Head of caudate nucleus (tissue), 42 donors: ENCODE results near the gene MICAL1.

Experiments
- DNase-seq, 42 donors: peaks; one replicate each; pipeline versions ENCODE4 v3.0.0 to v3.0.0-alpha.2; 2020 to 2021; ENCODE audit warnings: mixed read lengths in 7 of 42
- intact Hi-C: fragments of 100-400 bp; cut with DNase I; formaldehyde crosslinking; loops from one replicate; pipeline ENCODE4 v1.15.0; 2022

MICAL1 gene

GRCh38 chr6:109443425-109443950 is 12.1 kb downstream of the MICAL1 start:
- intact Hi-C loops = loop anchor here (5.0 kb wide), 1 partner anchor 56 kb away; no protein-coding TSS in a partner anchor
- no peak for DNase-seq

GRCh38 chr6:109442393-109442924 is 13.1 kb downstream of the MICAL1 start:
- intact Hi-C loops = loop anchor here (5.0 kb wide), 1 partner anchor 55 kb away; no protein-coding TSS in a partner anchor
- DNase-seq = no peak

- DNase-seq = peak in 30 of 42 donors; percentile 30 to 74 (median 54)
- intact Hi-C loops = loop anchor here (1.0 to 5.0 kb wide), 2 partner anchors 41 to 54 kb away; no protein-coding TSS in a partner anchor
These were observed 14.3 kb downstream of the MICAL1 start for GRCh38 chr6:109441069-109441816.

DNA sequence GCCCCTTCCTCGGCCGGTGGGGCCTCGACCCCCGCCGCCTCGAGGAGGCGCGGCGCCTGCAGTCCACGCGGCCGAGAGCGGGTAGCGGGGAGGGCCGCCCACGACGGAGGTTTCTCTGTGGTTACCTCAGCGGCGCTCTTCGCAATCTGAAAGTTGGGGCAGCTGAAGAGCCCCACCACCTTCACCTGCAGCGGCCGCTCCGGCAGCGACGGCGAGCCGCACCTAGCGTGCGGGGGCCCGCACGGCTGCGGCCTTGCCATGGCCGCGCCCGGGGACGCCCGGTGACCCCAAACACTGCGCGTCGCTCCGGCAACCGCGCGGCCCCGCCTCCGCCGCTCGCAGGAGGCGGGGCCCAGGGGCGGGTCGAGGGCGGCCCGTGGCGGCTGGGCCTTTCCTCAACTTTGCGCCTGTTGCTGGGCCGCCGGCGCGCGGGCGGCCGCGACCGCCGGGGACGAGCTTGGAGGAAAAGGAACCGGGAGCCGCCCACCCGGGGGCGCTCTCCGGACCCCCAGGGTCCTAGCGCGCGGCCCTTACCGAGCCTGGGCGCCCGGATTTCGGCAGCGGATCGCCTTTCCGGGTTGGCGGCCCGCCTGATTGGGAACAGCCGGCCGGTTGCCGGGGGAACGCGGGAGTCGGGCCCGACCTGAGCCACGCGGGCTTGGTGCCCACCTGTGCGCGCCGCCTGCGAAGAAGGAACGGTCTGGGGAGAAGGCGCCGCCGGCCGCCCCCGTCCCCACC is 15.1 kb downstream of the MICAL1 start, which contains the start of the genes PPIL6 and SMPD2:
TSS of gene PPIL6 (minus strand) at position 298 of the 738 bp plus-strand sequence. CDS start at position 260, 38 bp downstream.
TSS of gene SMPD2 (plus strand) at position 394 of the 738 bp plus-strand sequence. CDS start 398 bp downstream, outside the sequence.
- intact Hi-C loops = loop anchor here (1.0 to 5.0 kb wide), 2 partner anchors 42 to 53 kb away; no protein-coding TSS in a partner anchor
- peak; percentile 48 to 94 (median 86) for DNase-seq

DNA sequence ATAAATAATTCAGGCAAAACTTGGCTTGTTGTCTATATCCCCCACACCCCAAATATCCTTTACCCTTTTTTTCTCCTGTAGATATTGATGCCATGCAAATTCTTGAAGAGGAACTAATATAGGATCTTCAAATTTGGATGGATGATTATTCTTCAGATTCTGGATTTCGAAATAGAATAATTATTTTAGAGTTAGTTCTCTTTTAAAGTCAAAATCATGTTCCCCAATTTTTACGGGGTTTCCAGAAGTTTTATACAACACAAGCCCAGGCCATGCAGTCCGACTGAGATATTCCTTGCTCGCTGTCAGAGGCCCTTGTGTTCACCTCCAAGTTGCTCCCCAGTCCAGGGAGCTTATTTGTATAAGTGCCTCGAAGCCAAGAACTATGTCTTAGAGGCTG is 19.5 kb downstream of the MICAL1 start:
- no peak for DNase-seq
- intact Hi-C loops = no loop called here

- no peak for DNase-seq
- intact Hi-C loops = no loop called here
These were observed 21.1 kb downstream of the MICAL1 start for GRCh38 chr6:109434456-109434855.

DNA sequence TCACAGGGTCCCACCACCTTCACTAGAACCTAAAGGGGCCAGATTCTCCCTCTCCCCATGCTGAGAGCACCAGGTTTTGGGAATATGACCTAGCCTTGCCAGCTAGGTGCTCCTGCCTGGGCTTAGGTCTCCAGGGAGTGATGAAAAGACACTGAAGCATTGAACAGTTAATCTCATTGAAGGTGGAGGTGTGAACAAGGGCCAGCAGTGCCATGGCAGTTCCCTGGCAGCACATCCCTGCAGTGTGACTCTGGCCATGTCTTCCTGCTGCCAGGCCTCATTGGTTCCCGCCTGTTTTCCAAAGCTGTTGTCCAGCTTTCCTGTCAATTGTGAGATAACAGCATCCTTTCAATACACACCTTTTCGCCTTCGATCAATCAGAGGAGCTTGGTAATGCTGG is 26.1 kb downstream of the MICAL1 start:
- intact Hi-C loops = no loop called here
- DNase-seq = no peak

- intact Hi-C loops = no loop called here
- DNase-seq = no peak
These were observed 26.6 kb downstream of the MICAL1 start for GRCh38 chr6:109428889-109429477.

- no peak for DNase-seq
- intact Hi-C loops = no loop called here
These were observed 30.6 kb downstream of the MICAL1 start for GRCh38 chr6:109424946-109425345.

DNA sequence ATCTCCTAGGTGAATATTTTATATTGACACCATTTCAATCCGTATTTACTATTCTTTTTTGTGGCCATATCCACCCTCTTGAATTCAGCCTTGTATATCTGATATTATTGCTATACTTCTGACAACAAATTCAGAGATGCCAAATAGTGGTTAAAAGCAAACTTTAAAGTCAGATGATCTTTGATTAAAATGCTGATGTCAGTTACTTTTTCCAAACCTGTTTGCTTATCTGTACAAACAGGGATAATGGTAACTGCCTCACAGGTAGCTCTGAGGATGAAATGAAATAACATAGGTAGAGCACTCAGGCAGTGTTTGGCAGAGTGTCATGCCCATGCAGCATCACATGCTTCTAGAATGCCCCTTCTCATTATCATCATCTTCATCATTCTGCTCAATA is 34.4 kb downstream of the MICAL1 start:
- DNase-seq = no peak
- intact Hi-C loops = no loop called here

- intact Hi-C loops = no loop called here
- no peak for DNase-seq
These were observed 34.8 kb downstream of the MICAL1 start for GRCh38 chr6:109420751-109421150.

DNA sequence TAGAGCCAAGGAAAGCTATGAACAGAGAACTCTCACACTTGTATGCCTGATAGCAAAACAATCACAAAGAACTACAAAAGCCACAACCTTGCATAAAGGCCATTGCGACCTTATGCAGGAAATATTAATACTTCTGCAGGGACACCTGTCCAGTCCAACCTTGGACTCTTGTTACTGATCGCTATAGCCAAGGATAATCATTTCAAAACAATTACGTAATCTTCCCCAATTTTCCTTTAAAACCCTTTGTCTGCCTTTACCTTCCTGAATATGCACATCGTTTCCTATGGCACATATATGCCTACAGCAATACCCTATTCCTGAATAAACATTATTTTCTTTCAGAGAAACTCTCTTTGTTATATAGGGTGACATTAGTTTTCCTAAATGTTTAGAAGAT is 37.9 kb downstream of the MICAL1 start:
- intact Hi-C loops = no loop called here
- no peak for DNase-seq

DNA sequence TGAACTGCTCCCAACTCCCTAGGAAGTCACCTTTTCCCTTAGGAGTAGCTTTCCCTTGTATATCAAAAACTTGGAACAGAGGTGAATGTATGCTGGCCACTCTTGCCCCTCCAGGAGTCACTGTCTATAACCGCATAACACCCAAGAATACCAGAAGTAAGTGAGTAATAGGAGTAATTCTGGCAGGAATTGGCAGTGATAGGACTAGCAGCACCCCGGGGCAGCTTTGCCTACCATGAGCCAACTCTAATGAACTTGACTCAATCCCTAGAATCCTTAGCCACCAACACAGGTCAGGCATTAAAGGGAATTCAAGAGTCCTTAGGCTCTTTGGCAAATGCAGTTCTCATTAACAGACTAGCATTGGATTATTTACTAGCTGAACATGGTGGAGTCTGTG is 44.5 kb downstream of the MICAL1 start:
- intact Hi-C loops = no loop called here
- no peak for DNase-seq

GRCh38 chr6:109406196-109406595 is 49.4 kb downstream of the MICAL1 start:
- no peak for DNase-seq
- intact Hi-C loops = no loop called here

- no peak for DNase-seq
- intact Hi-C loops = no loop called here
These were observed 58.6 kb downstream of the MICAL1 start for GRCh38 chr6:109397020-109397419.

GRCh38 chr6:109396046-109396718 is 59.4 kb downstream of the MICAL1 start:
- DNase-seq = no peak
- intact Hi-C loops = no loop called here
